HFF-Myc (cell line): ENCODE results near the gene SIVA1.

Experiments
- DNase-seq: peaks from one replicate; pipeline ENCODE4 v3.0.0-alpha.2; 2011; ENCODE audit warnings: low read depth; ENCODE audit errors: extremely low read depth
- H3K4me3 ChIP-seq: replicated peaks from 2 replicates; pipeline ENCODE4 v1.5.1; 2011; ENCODE audit warnings: low read depth, mild to moderate bottlenecking, control low read depth, low read length
- CTCF ChIP-seq: IDR thresholded peaks from 2 replicates; pipeline ENCODE4 v1.5.1; 2012; ENCODE audit warnings: mild to moderate bottlenecking, low read depth, low read length, control low read depth; ENCODE audit errors: missing control alignments

SIVA1 gene

GRCh38 chr14:104786726-104787675 is 34.1 kb downstream of the SIVA1 start:
- no peak for TF ChIP-seq CTCF
- H3K4me3 ChIP-seq = no peak overlapping the region
- DNase-seq = no peak

- DNase-seq = no peak
- no peak overlapping the region for H3K4me3 ChIP-seq
- no peak for TF ChIP-seq CTCF
Measured at GRCh38 chr14:104787736-104788135, 34.8 kb downstream of the SIVA1 start.

- no peak for DNase-seq
- no peak overlapping the region for H3K4me3 ChIP-seq
- no peak for TF ChIP-seq CTCF
Measured at GRCh38 chr14:104788161-104788818, 35.3 kb downstream of the SIVA1 start.

GRCh38 chr14:104788873-104789663 is 36.1 kb downstream of the SIVA1 start:
- no peak overlapping the region for H3K4me3 ChIP-seq
- no peak for DNase-seq
- TF ChIP-seq CTCF = no peak

- DNase-seq = no peak
- TF ChIP-seq CTCF = no peak
Measured at GRCh38 chr14:104789752-104790743, 37.1 kb downstream of the SIVA1 start.

More at GRCh38 chr14:104789752-104790743, 37.1 kb downstream of the SIVA1 start:
- H3K4me3 ChIP-seq = no peak overlapping the region
